HG02642 (cell line): ENCODE results near the gene ALG5.

Source experiments
- ATAC-seq: cut with Tn5 transposase; IDR thresholded peaks from one replicate; pipeline ENCODE4 v1.9.1; 2021; ENCODE audit warnings: mild to moderate bottlenecking; ENCODE audit not compliant: unreplicated experiment, poor library complexity

The ALG5 gene

DNA sequence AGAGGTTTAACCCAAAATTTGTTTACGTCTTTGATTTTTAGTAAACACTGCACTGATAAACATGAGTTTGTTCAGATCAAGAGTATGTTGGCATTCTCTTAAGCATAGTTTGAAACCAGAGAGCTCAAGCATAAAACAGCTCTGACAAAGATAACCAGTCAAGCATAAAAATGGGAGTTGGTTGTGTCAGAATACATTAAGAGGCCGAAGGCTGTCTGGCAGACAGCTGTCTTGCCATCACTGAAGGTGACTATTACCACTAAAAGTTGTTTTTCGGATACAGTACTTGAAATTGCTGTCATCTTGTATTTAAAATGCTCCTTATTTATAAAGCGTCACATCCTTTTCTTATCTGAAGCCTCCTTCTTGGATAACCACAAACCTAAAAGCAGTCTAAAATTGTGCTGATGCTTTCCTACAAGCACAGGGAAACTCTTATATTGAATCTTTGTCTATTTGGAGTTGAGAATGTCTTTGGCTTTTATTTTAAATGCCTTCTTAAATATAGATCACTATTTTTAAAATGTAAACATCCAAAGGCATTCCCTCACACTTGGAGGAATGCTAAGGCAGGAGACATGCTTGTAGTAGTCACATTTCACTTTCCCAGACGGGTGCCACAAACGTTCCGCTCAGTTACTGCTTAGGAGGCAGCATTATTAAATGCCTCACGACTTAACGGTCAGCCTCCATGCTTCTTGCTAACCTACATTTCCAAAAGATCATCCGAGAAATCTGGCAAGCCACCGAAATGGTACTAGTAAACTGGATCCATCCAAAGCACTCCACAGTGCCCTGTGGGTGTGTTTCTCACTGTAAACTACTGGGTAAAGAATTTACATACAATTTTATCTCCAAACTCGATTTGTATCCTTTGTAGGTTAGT, 80.7 kb downstream of the ALG5 start:
- ATAC-seq = no peak

DNA sequence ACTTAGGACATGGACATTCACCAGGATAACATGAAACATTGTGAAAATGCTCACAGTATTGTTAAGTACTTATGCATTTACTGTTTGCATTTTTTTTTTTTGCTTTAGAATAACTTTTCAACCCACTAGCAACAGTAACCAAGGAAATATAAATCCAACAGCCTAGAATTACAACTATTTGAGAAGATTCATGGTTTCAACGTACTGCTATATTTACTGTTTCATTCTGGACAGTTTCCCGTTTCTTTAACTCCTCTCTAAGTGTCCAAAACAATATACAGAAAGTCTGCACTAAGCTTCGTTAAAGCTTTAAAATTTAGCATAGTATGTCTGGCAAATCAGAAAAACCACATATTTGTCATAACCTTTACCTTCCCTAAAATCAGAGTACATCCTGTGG, 81.8 kb downstream of the ALG5 start:
- no peak for ATAC-seq

DNA sequence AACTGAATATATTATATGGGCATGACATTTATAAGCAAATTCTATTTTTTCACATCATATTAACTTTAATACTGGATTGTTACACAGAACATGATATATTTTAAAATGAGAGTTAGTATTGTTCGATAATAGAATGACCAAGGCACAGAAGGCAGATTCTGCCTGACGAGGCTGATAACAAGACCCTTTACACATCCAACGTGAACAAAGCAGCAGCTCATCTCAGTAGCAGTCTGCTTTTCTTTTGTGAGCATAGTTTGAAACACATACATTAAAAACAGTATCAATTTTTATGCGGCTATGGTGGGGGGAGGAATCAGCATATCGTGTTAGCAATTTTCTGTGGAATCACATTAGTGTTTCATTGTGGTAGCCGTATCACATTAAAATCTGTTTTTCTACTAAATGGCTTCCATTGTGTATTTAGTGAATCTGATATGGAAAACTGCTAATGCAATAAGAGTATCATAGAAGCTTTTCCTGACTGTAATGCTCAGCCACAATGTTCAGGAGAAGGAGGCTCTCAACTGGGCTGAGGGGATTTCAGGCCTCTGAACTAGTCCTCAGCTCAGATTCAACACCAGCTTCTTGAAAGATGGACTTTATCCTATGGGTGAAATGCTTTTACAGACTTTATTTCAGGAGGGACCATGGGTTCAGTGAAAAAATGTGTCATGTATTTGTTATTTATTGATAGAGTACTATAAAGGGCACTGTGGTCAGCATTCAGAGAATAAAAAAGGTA, 83.1 kb downstream of the ALG5 start:
- no peak for ATAC-seq

DNA sequence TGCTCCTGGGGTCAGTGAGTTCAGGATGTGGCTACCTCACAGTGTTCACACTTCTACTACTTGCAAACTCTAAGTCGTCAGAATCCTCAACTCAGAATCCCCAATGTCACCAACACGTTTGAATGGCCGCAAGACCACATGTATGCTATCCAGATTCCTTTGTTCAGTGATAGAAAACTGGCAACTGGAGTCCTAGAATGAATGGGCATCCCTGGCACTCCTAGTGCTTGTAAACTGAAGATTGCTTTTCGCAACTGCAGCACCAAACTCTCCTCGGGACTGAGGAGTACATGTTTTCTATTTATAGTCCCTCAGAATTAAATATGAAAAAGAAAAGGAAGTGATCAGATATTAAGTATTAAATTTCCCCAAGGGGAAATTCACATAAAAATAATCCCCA, 84.0 kb downstream of the ALG5 start:
- ATAC-seq = no peak

DNA sequence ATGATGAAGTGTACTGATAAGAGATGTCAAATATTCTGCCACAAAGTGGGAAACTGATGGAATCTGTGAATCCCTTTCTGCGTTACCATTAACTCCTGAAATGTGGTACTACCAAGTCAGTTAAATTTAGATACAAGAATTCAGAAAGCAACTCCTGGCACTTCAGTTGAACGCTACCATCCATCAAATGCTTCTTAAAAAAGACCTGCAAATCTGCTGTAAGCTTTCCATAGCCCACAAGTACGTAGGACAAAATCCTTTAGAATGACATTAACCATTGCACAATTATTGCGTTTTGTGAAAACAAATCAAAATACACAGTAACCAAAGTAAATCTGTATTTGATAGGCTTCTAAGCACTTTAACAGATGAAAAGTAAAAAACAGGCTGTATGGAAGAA, 84.5 kb downstream of the ALG5 start:
- no peak for ATAC-seq

DNA sequence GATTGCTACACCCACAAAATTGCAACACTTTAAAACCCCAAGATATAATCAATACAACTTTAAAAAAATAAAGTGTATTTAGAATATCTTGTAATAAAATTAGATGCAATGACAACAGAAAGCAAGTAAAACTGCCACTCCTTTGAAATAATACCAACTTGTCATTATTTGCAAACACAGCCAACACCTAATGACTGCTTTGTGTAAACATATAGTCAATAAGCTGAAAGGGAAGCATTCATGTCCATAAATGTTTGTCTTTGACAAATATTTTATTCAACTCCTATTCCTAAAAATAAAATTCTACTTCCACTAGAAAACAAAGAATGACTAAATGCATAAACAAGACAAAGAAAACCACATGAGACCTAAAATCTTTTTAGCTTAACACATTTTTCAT, 85.7 kb downstream of the ALG5 start:
- ATAC-seq = no peak

DNA sequence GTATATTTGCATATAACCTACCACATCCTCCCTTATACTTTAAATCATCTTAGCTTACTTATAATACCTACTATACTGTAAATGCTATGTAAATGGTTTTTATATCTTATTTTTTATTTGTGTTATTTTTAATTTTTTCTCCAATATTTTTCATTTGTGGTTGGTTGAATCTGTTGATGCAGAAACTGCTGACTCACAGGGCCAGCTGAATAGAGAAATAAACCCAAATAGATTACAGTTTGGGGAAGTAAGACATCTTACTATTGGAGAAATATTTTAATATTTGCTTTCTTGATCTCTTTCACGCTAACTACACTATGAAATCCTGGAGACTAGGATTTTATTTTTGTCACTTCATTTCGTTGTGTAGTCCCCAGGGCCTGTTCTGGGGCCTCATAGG, 86.2 kb downstream of the ALG5 start:
- no peak for ATAC-seq

DNA sequence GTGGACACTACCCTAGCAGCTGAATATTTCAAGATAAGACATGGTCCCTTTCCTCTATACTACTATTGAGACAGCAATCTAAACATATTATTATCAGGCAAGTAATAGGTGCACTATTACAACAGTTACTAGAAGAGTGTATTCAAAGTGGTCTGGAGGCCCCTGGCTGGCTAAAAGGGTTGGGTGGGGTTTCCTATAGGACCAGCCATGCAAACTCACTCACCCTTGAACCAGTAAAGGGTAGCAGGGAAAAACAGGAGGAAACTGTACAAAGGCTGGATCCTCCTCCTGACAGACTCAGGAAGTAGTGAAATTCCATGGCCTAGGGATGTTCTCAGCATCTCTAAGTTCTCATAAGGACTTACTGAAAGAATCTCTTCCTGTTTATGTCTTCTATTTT, 86.8 kb downstream of the ALG5 start:
- no peak for ATAC-seq

DNA sequence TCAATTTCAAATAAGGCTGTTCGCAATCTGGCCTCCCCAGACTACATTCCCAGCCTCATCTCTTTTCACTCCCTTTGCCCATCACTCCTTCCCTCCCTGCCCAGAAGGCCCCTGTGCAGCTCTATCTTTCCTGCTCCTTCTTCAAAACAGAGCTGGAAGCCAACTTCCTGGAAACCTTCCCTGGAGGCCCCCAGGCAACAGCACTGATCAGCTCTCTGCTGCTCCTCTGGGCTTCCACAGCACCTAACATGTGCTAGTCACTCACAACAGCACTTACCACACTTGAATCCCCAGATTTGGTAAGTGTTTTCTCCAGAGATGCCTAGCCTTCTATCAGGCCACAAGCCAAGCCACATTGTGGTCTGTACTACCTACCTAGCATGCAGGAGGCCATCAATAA, 88.6 kb downstream of the ALG5 start:
- no peak for ATAC-seq

DNA sequence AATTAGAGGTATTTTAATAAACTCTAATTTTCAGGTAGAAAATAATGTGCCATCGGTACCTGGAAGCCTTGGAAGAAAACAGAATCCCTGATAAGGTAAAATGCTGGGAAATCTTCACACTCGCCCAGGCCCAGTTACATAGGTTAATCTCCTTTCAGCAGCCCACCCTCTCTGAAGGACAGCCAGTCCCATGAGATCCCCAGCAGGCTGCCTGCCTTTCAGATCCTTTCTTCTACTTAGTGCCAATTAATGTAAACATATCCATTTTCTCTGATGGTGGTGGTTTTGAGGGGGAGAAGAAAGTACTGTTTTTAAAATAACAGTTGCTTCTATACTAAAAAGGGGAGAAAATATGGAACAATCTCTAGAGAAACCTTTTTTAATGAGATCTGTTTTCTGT, 91.3 kb downstream of the ALG5 start:
- ATAC-seq = no peak

DNA sequence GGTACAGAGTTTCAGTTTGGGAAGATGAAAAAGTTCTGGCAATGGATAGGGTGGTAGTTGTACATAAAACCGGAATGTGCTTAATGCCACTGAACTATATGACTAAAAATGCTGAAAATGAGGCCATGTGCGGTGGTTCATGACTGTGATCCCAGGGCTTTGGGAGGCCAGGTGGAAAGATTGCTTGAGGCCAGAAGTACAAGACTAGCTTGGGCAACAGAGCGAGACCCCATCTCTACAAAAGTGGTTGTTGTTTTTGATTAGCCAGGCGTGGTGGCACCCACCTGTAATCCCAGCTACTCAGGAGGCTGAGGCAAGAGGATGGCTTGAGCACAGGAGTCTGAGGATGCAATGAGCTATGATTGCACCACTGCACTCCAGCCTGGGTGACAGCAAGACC, 91.9 kb downstream of the ALG5 start:
- ATAC-seq = no peak

DNA sequence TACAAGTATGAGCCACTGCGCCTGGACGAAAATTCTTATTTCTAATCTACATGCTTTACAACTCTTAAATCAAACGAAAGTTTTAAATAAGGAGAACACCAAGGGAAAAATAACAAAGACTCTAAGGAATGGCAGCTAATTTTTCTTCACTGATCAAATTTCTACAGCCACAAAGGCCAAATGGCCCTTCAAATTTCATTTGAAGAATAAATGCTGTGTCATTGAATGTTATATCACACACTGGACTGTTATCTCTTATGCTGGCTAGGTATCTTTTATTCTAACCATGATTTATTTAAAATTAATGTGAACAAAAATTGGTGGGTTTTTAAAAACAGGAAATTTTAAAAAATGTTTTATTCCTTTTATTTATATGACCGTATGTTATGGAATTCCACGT, 93.2 kb downstream of the ALG5 start:
- no peak for ATAC-seq

DNA sequence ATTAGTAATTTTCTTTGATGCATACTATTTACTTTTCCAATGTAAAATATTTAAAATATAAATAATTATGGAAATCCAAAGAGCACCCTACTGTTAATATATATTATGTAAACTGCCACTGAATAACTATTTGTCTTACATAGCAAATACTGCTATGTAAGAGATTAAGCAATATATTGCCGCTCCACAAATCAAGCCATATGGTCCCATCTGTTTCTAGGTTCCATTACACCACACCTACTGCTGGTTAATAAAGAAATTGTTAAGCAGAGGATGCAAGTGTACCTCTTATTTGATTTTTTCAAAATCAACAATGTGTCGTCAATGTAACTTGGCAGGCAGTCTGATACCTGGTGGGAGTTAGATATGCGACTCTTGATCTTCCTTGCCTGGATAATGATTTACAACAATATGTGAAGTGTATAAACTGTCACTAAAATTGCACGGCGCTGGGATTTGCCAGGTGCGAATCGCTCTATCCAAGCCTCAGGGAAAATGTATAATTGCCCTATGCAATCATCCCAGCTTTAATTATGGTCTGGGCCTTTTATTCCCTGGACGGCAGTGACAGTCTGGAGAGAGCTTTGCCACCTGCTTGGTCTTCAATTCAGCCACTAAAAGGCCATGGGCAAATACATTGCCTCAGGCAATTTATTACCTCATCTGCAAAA, 95.1 kb downstream of the ALG5 start:
- no peak for ATAC-seq
